H9 (cell line): ENCODE data around the gene CCDC33. TPM values are rescaled to one million over a fixed set of nuclear protein-coding genes. Genes with fewer than 3 reads are reported as not detected.

Experiments used
- DNase-seq: peaks from one replicate; pipeline ENCODE4 v3.0.0-alpha.2; 2017
- H2AFZ ChIP-seq: one replicate; pipeline ENCODE4 v1.6.1; 2013; ENCODE audit warnings: mild to moderate bottlenecking, low read length, control low read depth, moderate library complexity
- H2AK5ac ChIP-seq: 2 replicates; pipeline ENCODE4 v1.6.1; 2013; ENCODE audit warnings: low read length, control low read depth, mixed read lengths; ENCODE audit not compliant: insufficient read length
- H2BK120ac ChIP-seq: one replicate; pipeline ENCODE4 v1.6.1; 2013; ENCODE audit warnings: low read depth, mild to moderate bottlenecking, low read length, control low read depth, inconsistent platforms; ENCODE audit not compliant: poor library complexity, severe bottlenecking
- H2BK12ac ChIP-seq: 2 replicates; pipeline ENCODE4 v1.6.1; 2013; ENCODE audit warnings: low read length, control low read depth, mixed read lengths, low read depth; ENCODE audit not compliant: insufficient read length
- H2BK15ac ChIP-seq: 2 replicates; pipeline ENCODE4 v1.6.1; 2013; ENCODE audit warnings: low read depth, low read length, control low read depth
- H2BK20ac ChIP-seq: one replicate; pipeline ENCODE4 v1.6.1; 2013; ENCODE audit warnings: low read depth, mild to moderate bottlenecking, low read length, control low read depth, inconsistent platforms; ENCODE audit not compliant: poor library complexity, severe bottlenecking
- H2BK5ac ChIP-seq: 2 replicates; pipeline ENCODE4 v1.6.1; 2013; ENCODE audit warnings: low read length, control low read depth, mixed read lengths; ENCODE audit not compliant: insufficient read length
- H3K14ac ChIP-seq: 2 replicates; pipeline ENCODE4 v1.6.1; 2013; ENCODE audit warnings: low read length, control low read depth; ENCODE audit not compliant: insufficient read depth
- H3K18ac ChIP-seq: 2 replicates; pipeline ENCODE4 v1.6.1; 2013; ENCODE audit warnings: low read depth, mild to moderate bottlenecking, mixed read lengths, low read length, control low read depth; ENCODE audit not compliant: insufficient read length
- H3K23ac ChIP-seq: 2 replicates; pipeline ENCODE4 v1.6.1; 2013; ENCODE audit warnings: low read length, control low read depth, mixed read lengths, low read depth; ENCODE audit not compliant: insufficient read length
- H3K23me2 ChIP-seq: 2 replicates; pipeline ENCODE4 v1.6.1; 2013; ENCODE audit warnings: low read depth, mild to moderate bottlenecking, mixed read lengths, low read length, control low read depth; ENCODE audit not compliant: insufficient read length, poor library complexity, severe bottlenecking
- H3K27ac ChIP-seq: 2 replicates; pipeline ENCODE4 v1.5.1; 2013; ENCODE audit warnings: low read length, control low read depth, mixed read lengths, low read depth; ENCODE audit not compliant: insufficient read length
- H3K27me3 ChIP-seq: 2 replicates; pipeline ENCODE4 v1.6.1; 2013; ENCODE audit warnings: low read length, control low read depth, inconsistent platforms; ENCODE audit not compliant: insufficient read depth
- H3K4ac ChIP-seq: 2 replicates; pipeline ENCODE4 v1.6.1; 2013; ENCODE audit warnings: low read depth, mild to moderate bottlenecking, control low read depth, inconsistent platforms, low read length, moderate library complexity
- H3K4me1 ChIP-seq: 2 replicates; pipeline ENCODE4 v1.6.1; 2013; ENCODE audit warnings: low read length, control low read depth, inconsistent platforms; ENCODE audit not compliant: insufficient read depth
- H3K4me2 ChIP-seq: 2 replicates; pipeline ENCODE4 v1.6.1; 2013; ENCODE audit warnings: low read length, control low read depth, mixed read lengths; ENCODE audit not compliant: insufficient read length, insufficient read depth
- H3K56ac ChIP-seq: 2 replicates; pipeline ENCODE4 v1.6.1; 2013; ENCODE audit warnings: low read depth, mild to moderate bottlenecking, mixed read lengths, low read length, control low read depth; ENCODE audit not compliant: insufficient read length
- H3K79me1 ChIP-seq: 2 replicates; pipeline ENCODE4 v1.6.1; 2013; ENCODE audit warnings: low read depth, mild to moderate bottlenecking, moderate library complexity, low read length, control low read depth, inconsistent platforms; ENCODE audit not compliant: insufficient read depth, poor library complexity, severe bottlenecking
- H3K79me2 ChIP-seq: 2 replicates; pipeline ENCODE4 v1.6.1; 2013; ENCODE audit warnings: low read length, control low read depth, inconsistent platforms; ENCODE audit not compliant: insufficient read depth
- H3K9ac ChIP-seq: 2 replicates; pipeline ENCODE4 v1.6.1; 2013; ENCODE audit warnings: low read length, control low read depth, mixed read lengths; ENCODE audit not compliant: insufficient read length; ENCODE audit errors: extremely low read depth
- H3K9me3 ChIP-seq: one replicate; pipeline ENCODE4 v1.6.1; 2013; ENCODE audit warnings: low read depth, low read length, inconsistent platforms; ENCODE audit not compliant: control insufficient read depth
- H3T11ph ChIP-seq: one replicate; pipeline ENCODE4 v1.6.1; 2013; ENCODE audit warnings: mild to moderate bottlenecking, low read length, control low read depth, inconsistent platforms
- H4K20me1 ChIP-seq: one replicate; pipeline ENCODE4 v1.6.1; 2013; ENCODE audit not compliant: control insufficient read depth, insufficient read length, insufficient read depth
- H4K5ac ChIP-seq: 2 replicates; pipeline ENCODE4 v1.6.1; 2013; ENCODE audit warnings: low read depth, mild to moderate bottlenecking, mixed read lengths, low read length, control low read depth; ENCODE audit not compliant: insufficient read length
- H4K8ac ChIP-seq: replicated peaks from 2 replicates; pipeline ENCODE4 v1.6.1; 2013; ENCODE audit warnings: low read length, control low read depth, mixed read lengths, low read depth; ENCODE audit not compliant: insufficient read length
- H4K91ac ChIP-seq: 2 replicates; pipeline ENCODE4 v1.6.1; 2013; ENCODE audit warnings: low read depth, mild to moderate bottlenecking, moderate library complexity, mixed read lengths, low read length, control low read depth; ENCODE audit not compliant: insufficient read length
- H3K27ac Mint-ChIP-seq, 3 experiments: 2 replicates in 2 of 3; 3 replicates in 1 of 3; pipeline ENCODE4 v1.8.0; 2020 to 2021; ENCODE audit warnings: mixed read lengths in 3 of 3, mild to moderate bottlenecking in 1 of 3, moderate library complexity in 1 of 3
- H3K27me3 Mint-ChIP-seq: 2 replicates; pipeline ENCODE4 v1.8.0; 2021; ENCODE audit warnings: low read depth, mild to moderate bottlenecking, moderate library complexity, mixed read lengths
- H3K36me3 Mint-ChIP-seq, 3 experiments: 2 replicates in 2 of 3; 3 replicates in 1 of 3; pipeline ENCODE4 v1.8.0; 2020 to 2021; ENCODE audit warnings: low read depth in 3 of 3, mixed read lengths in 3 of 3; ENCODE audit not compliant: insufficient read depth in 1 of 3
- H3K4me1 Mint-ChIP-seq, 2 experiments: 2 replicates each; pipeline ENCODE4 v1.8.0; 2020; ENCODE audit warnings: mixed read lengths in 2 of 2
- H3K4me3 Mint-ChIP-seq, 2 experiments: 2 replicates in 1 of 2; 3 replicates in 1 of 2; pipeline ENCODE4 v1.8.0; 2020 to 2021; ENCODE audit warnings: mild to moderate bottlenecking in 2 of 2, mixed read lengths in 2 of 2, moderate library complexity in 1 of 2
- H3K9me3 Mint-ChIP-seq, 2 experiments: 2 replicates in 1 of 2; 3 replicates in 1 of 2; pipeline ENCODE4 v1.8.0; 2020; ENCODE audit warnings: mild to moderate bottlenecking in 2 of 2, mixed read lengths in 2 of 2, moderate library complexity in 1 of 2
- WGBS: extraction: QIAGEN DNeasy Blood & Tissue Kit; methylation state at CpG from one replicate; pipeline ENCODE4 v1.1.7; 2013; ENCODE audit warnings: missing lambda C conversion rate, low lambda C conversion rate, mixed read lengths; ENCODE audit not compliant: insufficient read length; ENCODE audit errors: extremely low coverage; 5-methylcytosine and 5-hydroxymethylcytosine counted together
- total RNA-seq: library from RNA; stranded (reverse); gene quantifications from 2 replicates; pipeline ENCODE4 v1.2.1, GENCODE V29; 2021
- TF ChIP-seq, protein P1 (sequence below): fragments of 200-600 bp; sonication (generic); conservative IDR thresholded peaks from 3 replicates; pipeline ENCODE4 v1.8.0; 2021; ENCODE audit warnings: antibody characterized with exemption, mild to moderate bottlenecking

The CCDC33 gene
- total RNA-seq, 1 experiment from 2014 or later = 4.6 TPM

DNA sequence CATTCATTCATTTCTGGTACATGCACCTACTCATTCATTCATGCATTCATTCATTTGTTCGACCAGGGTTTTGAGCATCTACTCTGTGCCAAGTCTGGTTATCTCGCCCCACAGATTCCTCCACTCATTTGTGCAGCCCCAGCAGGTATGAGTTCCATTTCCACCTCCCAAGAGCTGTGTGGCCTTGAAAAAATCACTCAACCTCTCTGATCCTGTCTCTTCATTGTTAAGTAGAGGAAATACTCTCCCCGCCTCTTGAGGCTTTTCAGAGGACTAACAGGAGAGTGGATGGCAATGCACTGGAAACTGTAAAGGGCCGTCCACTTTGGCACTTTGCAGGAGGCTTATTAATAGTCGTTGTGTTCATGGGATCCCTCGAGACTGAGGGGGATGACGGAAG is 69.6 kb downstream of the CCDC33 start:
- Histone ChIP-seq H2BK20ac (no peak overlapping the region), H3K79me1 (no peaks in the 10 kb centered on the region), H4K8ac (no peak overlapping the region), H3K9me3 (no peaks in the 10 kb centered on the region), H2BK5ac (no peak overlapping the region), H2BK15ac (no peak overlapping the region), H4K5ac (no peak overlapping the region), H2AFZ (no peak overlapping the region), H3T11ph (no peak overlapping the region), H3K4ac (no peak overlapping the region), H3K23me2 (no peaks in the 10 kb centered on the region), H3K4me2 (no peak overlapping the region), H3K14ac (no peak overlapping the region), H3K56ac (no peak overlapping the region), H3K4me1 (peaks cover 4% of the 10 kb centered on the region; the same call in 1 of the 2 replicates), H4K20me1 (no peaks in the 10 kb centered on the region), H3K27me3 (peaks cover 3% of the 10 kb centered on the region; the same call in 1 of the 2 replicates), H3K27ac (no peak overlapping the region), H2BK12ac (no peak overlapping the region), H2BK120ac (no peak overlapping the region), H3K23ac (no peak overlapping the region), H2AK5ac (no peak overlapping the region), H4K91ac (no peak overlapping the region), H3K9ac (no peak overlapping the region), H3K79me2 (no peaks in the 10 kb centered on the region), H3K18ac (no peak overlapping the region)
- Mint-ChIP-seq H3K27me3 (peaks cover 80% of the 10 kb centered on the region), H3K4me3 (no peak overlapping the region), H3K27ac (no peak overlapping the region), H3K4me1 (peaks cover 64 to 85% of the 10 kb centered on the region in 2 experiments), H3K36me3 (no peaks in the 10 kb centered on the region), H3K9me3 (no peaks in the 10 kb centered on the region; a peak in 1 of 5 replicates)
- no peak for DNase-seq
- no CpG with 5 or more reads among the region's 7 CpGs for WGBS
- TF ChIP-seq, protein P1, sequence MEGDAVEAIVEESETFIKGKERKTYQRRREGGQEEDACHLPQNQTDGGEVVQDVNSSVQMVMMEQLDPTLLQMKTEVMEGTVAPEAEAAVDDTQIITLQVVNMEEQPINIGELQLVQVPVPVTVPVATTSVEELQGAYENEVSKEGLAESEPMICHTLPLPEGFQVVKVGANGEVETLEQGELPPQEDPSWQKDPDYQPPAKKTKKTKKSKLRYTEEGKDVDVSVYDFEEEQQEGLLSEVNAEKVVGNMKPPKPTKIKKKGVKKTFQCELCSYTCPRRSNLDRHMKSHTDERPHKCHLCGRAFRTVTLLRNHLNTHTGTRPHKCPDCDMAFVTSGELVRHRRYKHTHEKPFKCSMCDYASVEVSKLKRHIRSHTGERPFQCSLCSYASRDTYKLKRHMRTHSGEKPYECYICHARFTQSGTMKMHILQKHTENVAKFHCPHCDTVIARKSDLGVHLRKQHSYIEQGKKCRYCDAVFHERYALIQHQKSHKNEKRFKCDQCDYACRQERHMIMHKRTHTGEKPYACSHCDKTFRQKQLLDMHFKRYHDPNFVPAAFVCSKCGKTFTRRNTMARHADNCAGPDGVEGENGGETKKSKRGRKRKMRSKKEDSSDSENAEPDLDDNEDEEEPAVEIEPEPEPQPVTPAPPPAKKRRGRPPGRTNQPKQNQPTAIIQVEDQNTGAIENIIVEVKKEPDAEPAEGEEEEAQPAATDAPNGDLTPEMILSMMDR = no peak
